CD4-positive, alpha-beta T cell (primary cell): Measurements from ENCODE around the gene SLC30A2. TPM values are rescaled to one million over a fixed set of nuclear protein-coding genes. Genes with fewer than 3 reads are reported as not detected.

Experiments
- ATAC-seq: fragments of 200-7000 bp; cut with Tn5 transposase; one replicate; pipeline ENCODE4 v1.10.0; 2022; ENCODE audit warnings: mild to moderate bottlenecking; ENCODE audit not compliant: poor library complexity
- CTCF ChIA-PET: fragments of 350-600 bp; sonication (Branson Sonifier 250); formaldehyde crosslinking; loops from one replicate; lab custom pipeline; 2021; ENCODE audit warnings: antibody characterized with exemption, inconsistent platforms; lab: Charles Lee
- POLR2A ChIA-PET: fragments of 350-600 bp; sonication (Branson Sonifier 250); formaldehyde crosslinking; loops from one replicate; lab custom pipeline; 2021; ENCODE audit warnings: antibody characterized with exemption, inconsistent platforms; lab: Charles Lee
- DNase-seq, 14 experiments: peaks; one replicate each; pipeline ENCODE4 v3.0.0-alpha.2; 2013 to 2020; ENCODE audit warnings: mixed read lengths in 2 of 14
- H3K27ac ChIP-seq, 2 donors: one replicate each; pipeline versions ENCODE4 v1.5.1 to v1.7.0; 2013; ENCODE audit warnings: low read length in 2 of 2, low read depth in 1 of 2, mild to moderate bottlenecking in 1 of 2
- H3K27me3 ChIP-seq, 2 experiments: 1 replicate in 1 of 2; 2 replicates in 1 of 2; pipeline versions ENCODE4 v1.6.1 to v1.7.0; 2013; ENCODE audit warnings: low read length in 2 of 2, control low read depth in 1 of 2, mild to moderate bottlenecking in 1 of 2, moderate library complexity in 1 of 2; ENCODE audit not compliant: insufficient read depth in 2 of 2, control insufficient read depth in 1 of 2
- H3K36me3 ChIP-seq: one replicate; pipeline ENCODE4 v1.6.1; 2013; ENCODE audit warnings: low read length, control low read depth; ENCODE audit not compliant: insufficient read depth
- H3K4me1 ChIP-seq: one replicate; pipeline ENCODE4 v1.6.1; 2013; ENCODE audit warnings: low read length, control low read depth; ENCODE audit not compliant: insufficient read depth
- H3K4me3 ChIP-seq: one replicate; pipeline ENCODE4 v1.5.1; 2013; ENCODE audit warnings: mild to moderate bottlenecking, low read length, moderate library complexity
- H3K9me3 ChIP-seq, 2 experiments: 1 replicate in 1 of 2; 2 replicates in 1 of 2; pipeline versions ENCODE4 v1.6.1 to v1.7.0; 2013; ENCODE audit warnings: low read length in 2 of 2, mild to moderate bottlenecking in 2 of 2, control low read depth in 1 of 2, moderate library complexity in 1 of 2; ENCODE audit not compliant: control insufficient read depth in 1 of 2, insufficient read depth in 1 of 2
- H3K27ac Mint-ChIP-seq: one replicate; pipeline ENCODE4 v1.8.0; 2020; ENCODE audit warnings: mixed read lengths
- H3K27me3 Mint-ChIP-seq: one replicate; pipeline ENCODE4 v1.8.0; 2021; ENCODE audit warnings: mixed read lengths
- H3K36me3 Mint-ChIP-seq: one replicate; pipeline ENCODE4 v1.8.0; 2021; ENCODE audit warnings: low read depth, mixed read lengths
- H3K4me1 Mint-ChIP-seq: one replicate; pipeline ENCODE4 v1.8.0; 2021; ENCODE audit warnings: low read depth, mixed read lengths
- H3K4me3 Mint-ChIP-seq: one replicate; pipeline ENCODE4 v1.8.0; 2020; ENCODE audit warnings: mild to moderate bottlenecking, mixed read lengths
- H3K9me3 Mint-ChIP-seq: one replicate; pipeline ENCODE4 v1.8.0; 2020; ENCODE audit warnings: mixed read lengths
- intact Hi-C, 2 experiments: fragments of 100-400 bp; cut with DNase I in 1 of 2; cut with micrococcal nuclease in 1 of 2; formaldehyde crosslinking; loops; one replicate each; pipeline versions ENCODE4 v1.15.1 to v1.9.0; 2023 to 2025; cut with DNase I, micrococcal nuclease
- total RNA-seq, 174 experiments: library from RNA in 2 of 174; stranded (reverse) in 2 of 174; gene quantifications; one replicate each; pipeline ENCODE4 v1.2.3 and lab custom pipeline; 2021 to 2026
- TF ChIP-seq, protein P1 (sequence below): fragments of 200-600 bp; IDR thresholded peaks from one replicate; pipeline ENCODE4 v1.8.0; 2022; ENCODE audit warnings: antibody characterized with exemption, mild to moderate bottlenecking

The SLC30A2 gene
- total RNA-seq, 2 experiments from 2014 or later: not detected

DNA sequence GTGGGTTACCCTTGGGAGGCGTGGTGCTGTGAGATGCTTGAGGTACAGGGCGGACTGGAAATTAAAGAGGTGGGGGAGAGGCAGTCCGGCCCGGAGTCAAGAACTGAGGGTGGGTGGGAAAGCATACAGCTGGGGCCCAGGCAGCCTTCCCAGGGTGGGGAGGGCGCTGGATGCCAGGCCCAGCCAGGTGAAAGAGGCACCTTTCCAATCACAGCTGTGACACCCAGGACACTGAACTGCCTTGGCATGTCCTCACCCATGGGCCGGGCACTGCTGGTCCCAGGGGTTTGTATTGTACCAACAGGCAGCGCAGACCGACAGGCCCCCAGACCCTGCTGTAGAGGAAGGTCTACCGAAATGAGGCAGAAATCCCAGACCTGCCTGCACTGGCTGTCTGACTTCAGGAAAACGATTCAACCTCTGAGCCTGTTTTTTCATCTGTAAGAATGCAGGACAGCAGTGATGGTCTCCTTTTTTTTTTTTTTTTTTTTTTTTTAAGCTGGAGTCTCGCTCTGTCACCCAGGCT is 9.1 kb downstream of the SLC30A2 start:
- Mint-ChIP-seq H3K4me3 (peak overlapping the region; percentile 65), H3K9me3 (no peaks in the 10 kb centered on the region), H3K4me1 (peaks cover 17% of the 10 kb centered on the region), H3K36me3 (no peaks in the 10 kb centered on the region), H3K27ac (no peak overlapping the region), H3K27me3 (no peaks in the 10 kb centered on the region)
- TF ChIP-seq, protein P1, sequence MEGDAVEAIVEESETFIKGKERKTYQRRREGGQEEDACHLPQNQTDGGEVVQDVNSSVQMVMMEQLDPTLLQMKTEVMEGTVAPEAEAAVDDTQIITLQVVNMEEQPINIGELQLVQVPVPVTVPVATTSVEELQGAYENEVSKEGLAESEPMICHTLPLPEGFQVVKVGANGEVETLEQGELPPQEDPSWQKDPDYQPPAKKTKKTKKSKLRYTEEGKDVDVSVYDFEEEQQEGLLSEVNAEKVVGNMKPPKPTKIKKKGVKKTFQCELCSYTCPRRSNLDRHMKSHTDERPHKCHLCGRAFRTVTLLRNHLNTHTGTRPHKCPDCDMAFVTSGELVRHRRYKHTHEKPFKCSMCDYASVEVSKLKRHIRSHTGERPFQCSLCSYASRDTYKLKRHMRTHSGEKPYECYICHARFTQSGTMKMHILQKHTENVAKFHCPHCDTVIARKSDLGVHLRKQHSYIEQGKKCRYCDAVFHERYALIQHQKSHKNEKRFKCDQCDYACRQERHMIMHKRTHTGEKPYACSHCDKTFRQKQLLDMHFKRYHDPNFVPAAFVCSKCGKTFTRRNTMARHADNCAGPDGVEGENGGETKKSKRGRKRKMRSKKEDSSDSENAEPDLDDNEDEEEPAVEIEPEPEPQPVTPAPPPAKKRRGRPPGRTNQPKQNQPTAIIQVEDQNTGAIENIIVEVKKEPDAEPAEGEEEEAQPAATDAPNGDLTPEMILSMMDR: no peak
- H3K9me3 ChIP-seq: no peaks in the 10 kb centered on the region
- ChIA-PET CTCF (interaction anchor here (0.9 to 1.5 kb wide), 5 partner anchors 7 to 161 kb away, joined by 3 to 9 read pairs (median 3); partner anchors contain the start of gene PAQR7), POLR2A (interaction anchor here (0.7 kb wide), 1 partner anchor 197 kb away, joined by 3 read pairs; the partner anchor contains the start of gene CEP85)
- no peak overlapping the region for H3K27ac ChIP-seq
- no peak overlapping the region for H3K4me3 ChIP-seq
- peaks cover 0 to 2% of the 10 kb centered on the region in 2 experiments for H3K27me3 ChIP-seq
- ATAC-seq: no peak
- intact Hi-C loops: loop anchor here (1.0 to 10.0 kb wide), 4 partner anchors 75 to 378 kb away; partner anchors contain the start of genes LIN28A (in 1 of the 2) and PDIK1L (in 1 of the 2)
- no peak for DNase-seq
- H3K4me1 ChIP-seq: peaks cover 22% of the 10 kb centered on the region
- H3K36me3 ChIP-seq: no peaks in the 10 kb centered on the region

DNA sequence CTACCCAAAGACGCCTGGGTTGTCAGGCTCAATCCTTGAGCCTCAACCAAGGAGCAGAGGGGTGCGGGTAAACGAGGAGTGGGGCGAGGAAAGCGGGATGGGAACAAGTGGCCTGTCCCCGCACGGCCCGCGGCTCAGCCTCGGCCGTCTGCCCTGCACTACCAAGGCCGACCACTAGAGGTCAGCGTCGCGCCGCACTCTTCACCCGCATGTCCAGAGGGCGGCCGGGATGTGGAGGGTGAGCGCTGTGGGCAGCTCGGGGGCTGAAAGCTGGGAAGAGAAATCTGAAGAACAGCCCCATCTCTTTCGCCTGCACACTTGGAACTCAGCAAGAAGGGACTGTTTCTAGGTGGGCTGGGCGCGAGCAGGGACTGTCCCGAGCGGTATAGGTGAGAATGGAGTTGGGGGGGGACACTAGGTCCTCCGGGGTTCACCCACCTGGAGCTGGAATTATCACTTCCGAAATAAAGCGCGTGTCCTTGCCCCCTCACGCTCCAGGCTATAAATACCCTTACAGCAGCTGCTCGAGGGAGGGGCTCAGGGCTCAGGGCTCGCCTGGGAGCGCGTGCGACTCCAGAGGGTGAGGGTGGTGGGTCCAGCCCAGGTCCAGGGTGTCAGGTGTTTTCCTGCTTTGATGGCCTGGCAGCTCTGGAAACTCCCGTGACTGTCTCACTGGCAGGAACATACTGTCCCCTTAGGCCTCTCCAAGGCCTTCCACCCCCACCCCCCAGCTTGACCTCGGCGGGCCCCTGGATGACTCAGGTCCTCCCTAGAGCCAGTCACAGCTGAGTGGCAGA is 9.8 kb downstream of the SLC30A2 start:
- intact Hi-C loops: loop anchor here (1.0 to 10.0 kb wide), 5 partner anchors 38 to 379 kb away; partner anchors contain the start of genes LIN28A (in 1 of the 2), PAFAH2 (in 1 of the 2) and PDIK1L (in 1 of the 2)
- Histone ChIP-seq H3K27me3 (peaks cover 0 to 2% of the 10 kb centered on the region in 2 experiments), H3K4me3 (peak overlapping the region; percentile 99), H3K27ac (peak overlapping the region; percentile 60 to 75), H3K36me3 (no peaks in the 10 kb centered on the region), H3K9me3 (no peaks in the 10 kb centered on the region), H3K4me1 (peaks cover 22% of the 10 kb centered on the region)
- H3K4me1 Mint-ChIP-seq: peaks cover 17% of the 10 kb centered on the region
- H3K4me3 Mint-ChIP-seq: peak overlapping the region; percentile 94
- ATAC-seq (peak; percentile 65), DNase-seq (peak; percentile 57 to 88 (median 72))
- H3K36me3 Mint-ChIP-seq: no peaks in the 10 kb centered on the region
- H3K27ac Mint-ChIP-seq: peak overlapping the region; percentile 88
- H3K9me3 Mint-ChIP-seq: no peaks in the 10 kb centered on the region
- CTCF ChIA-PET: interaction anchor here (0.6 to 1.6 kb wide), 8 partner anchors 8 to 161 kb away, joined by 3 to 9 read pairs (median 4); partner anchors contain the start of genes PAQR7 and ZNF593
- TF ChIP-seq, protein P1: peak; percentile 100
- POLR2A ChIA-PET: interaction anchor here (0.7 to 1.6 kb wide), 3 partner anchors 37 to 198 kb away, joined by 3 read pairs; partner anchors contain the start of gene CEP85
- H3K27me3 Mint-ChIP-seq: no peaks in the 10 kb centered on the region

DNA sequence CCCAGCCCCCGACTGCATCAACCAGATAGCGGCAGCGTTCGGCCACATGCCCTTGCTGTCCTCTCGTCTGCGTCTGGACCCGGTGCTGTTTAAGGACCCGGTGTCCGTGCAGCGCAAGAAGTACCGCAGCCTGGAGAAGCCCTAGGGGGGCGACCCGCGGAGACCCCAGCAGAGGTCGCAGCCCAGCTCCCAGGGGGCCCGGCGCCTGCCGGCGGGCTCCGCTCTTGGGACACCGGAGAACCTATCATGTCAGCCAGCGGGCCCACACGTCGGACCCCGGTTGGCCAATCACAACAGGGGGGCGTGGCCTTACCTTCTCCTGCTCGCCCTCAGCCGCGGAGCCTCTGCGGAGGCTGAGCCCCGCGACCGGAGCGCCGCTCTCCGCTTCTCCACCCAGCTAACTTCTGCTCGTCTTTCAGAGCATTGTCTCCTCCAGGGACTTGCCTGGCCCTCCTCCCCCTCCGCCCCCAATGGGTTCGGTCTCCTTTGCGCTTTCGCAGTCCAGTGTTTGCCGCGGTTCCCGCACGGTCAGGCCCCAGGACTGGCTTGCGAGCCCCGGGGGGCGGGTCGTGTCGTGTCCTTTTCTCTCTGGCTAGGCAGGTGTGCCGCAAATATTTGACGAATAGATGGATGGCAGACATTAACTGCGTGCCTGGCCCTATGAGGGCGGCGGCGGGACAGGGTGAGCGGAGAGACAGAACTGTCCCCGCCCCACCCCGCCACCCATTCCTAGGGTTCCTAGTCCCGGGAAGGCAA is 10.5 kb downstream of the SLC30A2 start:
- Histone ChIP-seq H3K27ac (peak overlapping the region; percentile 60 to 75), H3K9me3 (no peaks in the 10 kb centered on the region), H3K36me3 (no peaks in the 10 kb centered on the region), H3K4me3 (peak overlapping the region; percentile 99), H3K4me1 (peaks cover 22% of the 10 kb centered on the region), H3K27me3 (peaks cover 0 to 2% of the 10 kb centered on the region in 2 experiments)
- ATAC-seq (peak; percentile 96), DNase-seq (peak; percentile 83 to 97 (median 91))
- Mint-ChIP-seq H3K4me1 (peaks cover 17% of the 10 kb centered on the region), H3K4me3 (peak overlapping the region; percentile 94), H3K27me3 (no peaks in the 10 kb centered on the region), H3K27ac (peak overlapping the region; percentile 88), H3K9me3 (no peaks in the 10 kb centered on the region), H3K36me3 (no peaks in the 10 kb centered on the region)
- intact Hi-C loops: loop anchor here in 1 of 2 experiments (1.0 to 10.0 kb wide), 3 partner anchors 37 to 379 kb away; partner anchors contain the start of genes LIN28A, PAFAH2 and PDIK1L
- ChIA-PET CTCF (interaction anchor here (0.7 to 2.0 kb wide), 8 partner anchors 38 to 198 kb away, joined by 3 to 10 read pairs (median 4); partner anchors contain the start of genes CEP85, PAFAH2 and ZNF593), POLR2A (interaction anchor here (1.0 to 1.6 kb wide), 5 partner anchors 10 to 199 kb away, joined by 3 to 4 read pairs (median 3); partner anchors contain the start of genes CEP85 and PAQR7)
- TF ChIP-seq, protein P1: no peak
